ENCODE results near the gene PPP1R3G.

The PPP1R3G gene

DNA sequence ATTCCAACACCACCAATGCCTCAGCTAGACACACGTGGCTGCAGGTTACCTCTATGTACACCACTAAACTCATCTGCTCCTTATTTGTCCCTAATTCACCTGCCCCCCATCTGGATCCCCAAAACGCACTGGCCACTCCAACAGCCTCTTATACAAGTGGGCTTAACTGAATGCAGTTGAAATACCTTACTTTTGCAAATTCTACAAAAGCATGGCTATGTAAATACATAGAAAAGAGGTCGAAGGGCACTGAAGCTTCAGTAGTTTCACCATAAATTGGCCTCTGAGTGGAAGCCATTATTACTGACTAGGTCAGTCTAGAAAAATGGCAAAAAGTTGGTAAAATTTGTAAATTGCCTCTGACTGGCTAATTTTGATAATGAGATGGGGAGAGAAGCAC is 11.1 kb upstream of the PPP1R3G start:
- DNase-seq = no peak

GRCh38 chr6:5076931-5077330 is 8.2 kb upstream of the PPP1R3G start:
- DNase-seq = no peak

- no peak for DNase-seq
These were observed 6.9 kb upstream of the PPP1R3G start for GRCh38 chr6:5078121-5078669.

- DNase-seq = no peak
These were observed 5.4 kb upstream of the PPP1R3G start for GRCh38 chr6:5079692-5080091.

DNA sequence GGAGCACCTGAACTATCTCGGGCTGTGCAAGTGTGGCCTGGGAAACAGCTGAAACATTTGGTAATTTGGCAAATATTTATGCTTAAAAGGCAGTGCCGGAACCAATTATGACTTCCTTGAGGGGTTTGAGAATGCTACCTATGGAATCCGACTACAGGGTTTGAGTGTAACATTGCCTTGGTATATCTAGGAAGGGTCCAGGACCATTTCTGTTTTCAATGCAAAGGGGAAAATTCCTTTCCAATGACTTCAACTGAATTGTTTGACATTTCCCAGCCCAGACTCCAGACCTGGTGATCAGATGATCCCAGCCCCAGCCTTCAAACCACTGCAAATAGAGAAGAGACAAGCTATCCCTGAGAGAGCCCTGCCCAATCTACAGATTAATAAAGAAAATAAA is 4.6 kb upstream of the PPP1R3G start:
- DNase-seq = no peak

DNA sequence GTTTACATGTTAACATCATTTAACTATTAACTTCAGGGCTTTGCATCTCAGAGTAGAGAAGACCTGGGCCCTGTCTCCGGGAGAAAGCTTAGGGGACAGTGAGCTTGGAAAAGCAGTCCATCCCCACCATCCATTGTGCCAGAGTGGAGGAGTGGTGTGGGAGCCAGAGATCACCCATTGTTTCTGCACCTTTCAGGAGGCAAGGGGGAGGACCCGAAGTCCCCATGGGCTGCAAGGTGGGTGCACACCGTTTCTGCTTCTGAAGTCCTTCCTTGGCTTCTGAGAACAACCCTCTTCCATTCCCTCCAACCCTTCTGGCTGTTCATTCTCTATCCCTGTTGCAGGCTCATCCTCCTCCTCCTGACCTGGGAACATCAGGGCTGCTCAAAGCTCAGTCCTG is 4.0 kb upstream of the PPP1R3G start:
- DNase-seq = no peak

- DNase-seq = no peak
These were observed 3.2 kb upstream of the PPP1R3G start for GRCh38 chr6:5081955-5082354.

GRCh38 chr6:5082487-5083306 is 2.4 kb upstream of the PPP1R3G start:
- DNase-seq = no peak

DNA sequence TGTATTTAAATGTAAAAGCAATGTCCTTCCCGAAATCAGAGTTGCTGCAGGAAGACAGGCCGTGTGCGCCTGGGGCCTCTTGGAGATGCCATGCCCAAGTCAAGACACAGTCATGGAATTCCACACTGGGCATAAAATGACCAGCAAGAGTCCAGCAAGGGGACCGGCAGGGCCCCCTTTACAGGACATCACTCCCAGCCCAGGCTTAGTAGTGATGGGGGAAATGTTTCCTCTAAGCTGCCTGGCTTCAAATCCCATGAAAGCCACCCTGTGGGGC is 1.9 kb upstream of the PPP1R3G start:
- DNase-seq = no peak

DNA sequence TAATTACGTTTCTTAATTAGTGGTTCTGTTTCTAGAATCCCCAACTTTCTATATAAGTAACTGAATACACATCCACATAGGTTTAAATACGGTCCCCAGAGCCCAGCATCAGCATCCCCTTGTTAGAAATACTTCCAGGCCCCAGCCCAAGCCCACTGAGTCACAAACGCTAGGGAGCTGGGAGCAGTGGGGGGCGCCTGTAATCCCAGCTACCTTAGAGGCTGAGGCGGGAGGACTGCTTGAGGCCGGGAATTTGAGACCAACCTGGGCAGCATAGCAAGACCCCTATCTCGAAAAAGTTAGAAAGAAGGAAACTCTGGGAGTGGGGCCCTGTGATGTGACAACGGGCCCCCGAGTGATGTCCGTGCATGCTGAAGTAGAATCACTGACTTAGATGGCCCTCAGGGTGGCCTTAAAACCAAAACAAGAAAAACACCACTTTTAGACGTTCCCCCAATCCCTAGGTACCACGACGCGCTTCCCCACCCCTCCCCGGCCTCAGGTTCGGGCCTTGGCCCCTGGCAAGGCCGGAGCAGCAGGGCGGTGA is 1.3 kb upstream of the PPP1R3G start:
- no peak for DNase-seq

GRCh38 chr6:5084360-5084780 is 771 bp upstream of the PPP1R3G start:
- DNase-seq = no peak

DNA sequence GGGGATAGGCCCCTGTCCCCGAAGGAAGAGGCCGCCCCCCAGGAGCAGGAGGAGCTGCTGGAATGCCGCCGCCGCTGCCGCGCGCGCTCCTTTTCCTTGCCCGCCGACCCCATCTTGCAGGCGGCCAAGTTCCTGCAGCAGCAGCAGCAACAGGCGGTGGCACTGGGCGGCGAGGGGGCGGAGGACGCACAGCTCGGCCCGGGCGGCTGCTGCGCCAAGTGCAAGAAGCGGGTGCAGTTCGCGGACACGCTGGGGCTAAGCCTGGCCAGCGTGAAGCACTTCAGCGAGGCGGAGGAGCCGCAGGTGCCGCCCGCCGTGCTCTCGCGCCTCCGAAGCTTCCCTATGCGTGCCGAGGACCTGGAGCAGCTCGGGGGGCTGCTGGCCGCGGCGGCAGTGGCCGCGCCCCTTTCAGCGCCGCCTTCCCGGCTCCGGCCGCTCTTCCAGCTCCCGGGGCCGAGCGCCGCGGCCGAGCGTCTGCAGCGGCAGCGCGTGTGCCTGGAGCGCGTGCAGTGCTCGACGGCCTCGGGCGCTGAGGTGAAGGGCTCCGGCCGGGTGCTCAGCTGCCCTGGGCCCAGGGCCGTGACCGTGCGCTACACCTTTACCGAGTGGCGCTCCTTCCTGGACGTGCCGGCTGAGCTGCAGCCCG is 630 bp downstream of the PPP1R3G start:
- DNase-seq = peak; percentile 14

DNA sequence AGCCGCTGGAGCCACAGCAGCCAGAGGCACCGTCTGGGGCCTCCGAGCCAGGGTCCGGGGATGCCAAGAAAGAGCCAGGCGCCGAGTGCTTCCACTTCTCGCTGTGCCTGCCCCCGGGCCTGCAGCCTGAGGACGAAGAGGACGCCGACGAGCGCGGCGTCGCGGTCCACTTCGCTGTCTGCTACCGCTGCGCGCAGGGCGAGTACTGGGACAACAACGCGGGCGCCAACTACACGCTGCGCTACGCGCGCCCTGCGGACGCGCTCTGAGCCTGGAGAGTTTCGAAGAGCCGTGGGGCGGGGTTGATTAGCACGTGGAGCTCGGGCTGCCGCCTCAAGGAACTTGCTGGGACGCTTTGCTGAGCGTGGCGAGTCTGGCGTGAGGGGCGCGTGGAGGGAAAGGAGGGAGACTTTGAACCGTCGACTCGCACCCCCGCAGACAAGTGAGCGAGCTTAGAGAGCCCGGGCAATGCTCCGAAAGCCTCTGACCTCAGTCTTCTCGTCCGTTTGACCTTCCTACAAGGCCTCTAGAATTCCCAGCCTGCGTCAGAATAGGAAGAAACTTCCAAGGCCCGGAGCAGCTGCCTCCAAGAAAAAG is 1.3 kb downstream of the PPP1R3G start:
- no peak for DNase-seq

GRCh38 chr6:5087389-5087788 is 2.2 kb downstream of the PPP1R3G start:
- DNase-seq = no peak

- DNase-seq = no peak
These were observed 3.6 kb downstream of the PPP1R3G start for GRCh38 chr6:5088780-5089179.

- no peak for DNase-seq
These were observed 4.6 kb downstream of the PPP1R3G start for GRCh38 chr6:5089481-5090438.

GRCh38 chr6:5090603-5091002 is 5.5 kb downstream of the PPP1R3G start:
- DNase-seq = no peak

GRCh38 chr6:5091210-5092069 is 6.3 kb downstream of the PPP1R3G start:
- no peak for DNase-seq

DNA sequence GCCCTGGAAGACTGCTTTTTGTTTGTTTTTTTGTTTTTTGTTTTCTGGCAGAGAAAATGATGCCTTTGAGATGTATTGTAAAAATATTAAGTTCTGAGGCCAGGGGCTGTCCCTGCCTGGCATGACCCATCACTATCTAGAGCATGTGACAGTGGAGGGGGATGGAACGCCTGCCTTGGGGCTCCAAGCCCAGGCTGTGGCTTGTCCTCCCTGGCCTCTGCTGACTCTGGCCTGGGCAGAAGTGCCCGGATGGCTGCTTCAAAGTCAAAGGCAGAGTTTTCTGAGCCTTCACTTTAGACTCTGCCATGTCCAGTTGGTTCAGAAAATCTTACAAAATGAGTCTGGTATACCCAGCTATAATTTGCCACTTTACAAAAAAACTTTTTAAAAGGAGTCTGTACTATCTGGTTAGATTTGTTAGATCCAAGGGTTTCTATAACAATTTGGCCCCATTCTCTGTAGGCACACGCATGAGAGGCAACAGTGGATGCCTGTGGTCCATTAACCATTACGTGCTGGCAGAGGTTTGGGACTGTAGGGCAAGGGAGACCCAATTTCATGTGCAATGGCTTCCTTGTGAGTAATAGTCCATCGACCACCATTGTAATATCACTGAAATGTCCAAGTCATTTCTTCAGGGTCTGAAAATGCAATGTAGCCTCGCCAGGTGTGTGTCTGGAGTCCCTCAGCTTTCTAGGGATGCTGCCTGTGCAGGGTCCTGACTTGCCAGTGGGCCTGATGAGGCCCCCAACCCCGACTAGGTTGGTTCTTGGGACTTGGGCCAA is 8.3 kb downstream of the PPP1R3G start:
- DNase-seq = no peak

DNA sequence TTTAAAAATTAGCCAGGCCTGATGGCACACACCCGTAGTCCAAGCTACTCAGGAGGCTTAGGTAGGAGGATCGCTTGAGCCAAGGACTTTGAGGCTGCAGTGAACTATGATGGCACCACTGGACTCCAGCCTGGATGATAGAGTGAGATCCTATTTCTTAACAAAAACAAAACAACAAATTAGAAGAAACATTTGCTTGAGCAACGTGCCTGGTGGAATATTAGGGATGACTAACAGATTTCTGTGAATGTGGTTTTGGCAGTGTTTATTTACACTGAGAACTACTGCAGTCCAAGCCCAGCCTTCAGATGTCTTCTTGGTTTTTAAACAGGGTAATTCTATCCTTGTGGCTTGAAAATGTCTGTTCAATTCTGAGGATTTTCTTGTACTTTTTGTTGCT is 9.2 kb downstream of the PPP1R3G start:
- DNase-seq = no peak

- DNase-seq = no peak
These were observed 10.1 kb downstream of the PPP1R3G start for GRCh38 chr6:5095236-5095635.

All from DMS 273 treated with DMSO at 0.1 percent for 48 hours (cell line).